Lung (tissue), 13 donors: Measurements from ENCODE around the gene NACAD. TPM values are rescaled to one million over a fixed set of nuclear protein-coding genes. Genes with fewer than 3 reads are reported as not detected.

ENCODE experiments used
- ATAC-seq: fragments of 200-7000 bp; cut with Tn5 transposase; one replicate; pipeline ENCODE4 v1.9.1; 2020; ENCODE audit warnings: moderate number of reproducible peaks; ENCODE audit not compliant: insufficient read depth, low FRiP score
- DNase-seq, 3 donors: peaks; one replicate each; pipeline ENCODE4 v3.0.0-alpha.2; 2013 to 2017
- H3K27ac ChIP-seq, 2 donors: one replicate each; pipeline ENCODE4 v1.5.1; 2013; ENCODE audit warnings: mild to moderate bottlenecking in 2 of 2, moderate library complexity in 2 of 2, control low read depth in 1 of 2, inconsistent platforms in 1 of 2, low read depth in 1 of 2, low read length in 1 of 2
- H3K27me3 ChIP-seq, 3 donors: one replicate each; pipeline ENCODE4 v1.5.1; 2013; ENCODE audit warnings: low read length in 2 of 3; ENCODE audit not compliant: control insufficient read depth in 3 of 3, insufficient read depth in 3 of 3
- H3K36me3 ChIP-seq, 4 donors: one replicate each; pipeline ENCODE4 v1.5.1; 2013; ENCODE audit warnings: low read length in 4 of 4, mild to moderate bottlenecking in 1 of 4, moderate library complexity in 1 of 4; ENCODE audit not compliant: control insufficient read depth in 4 of 4, insufficient read depth in 4 of 4
- H3K4me1 ChIP-seq, 5 donors: one replicate each; pipeline ENCODE4 v1.5.1; 2013; ENCODE audit warnings: low read length in 5 of 5, mild to moderate bottlenecking in 2 of 5, moderate library complexity in 1 of 5; ENCODE audit not compliant: control insufficient read depth in 5 of 5, insufficient read depth in 5 of 5
- H3K4me3 ChIP-seq: one replicate; pipeline ENCODE4 v1.5.1; 2013; ENCODE audit warnings: mild to moderate bottlenecking, control low read depth, moderate library complexity
- H3K9ac ChIP-seq, 2 donors: one replicate each; pipeline ENCODE4 v1.5.1; 2013; ENCODE audit warnings: low read length in 2 of 2, control low read depth in 1 of 2; ENCODE audit not compliant: insufficient read depth in 1 of 2
- H3K9me3 ChIP-seq, 4 donors: one replicate each; pipeline ENCODE4 v1.5.1; 2013; ENCODE audit warnings: low read length in 3 of 4, mild to moderate bottlenecking in 1 of 4, moderate library complexity in 1 of 4; ENCODE audit not compliant: control insufficient read depth in 4 of 4, insufficient read depth in 3 of 4
- CTCF ChIP-seq: IDR thresholded peaks from 2 replicates; pipeline ENCODE4 v1.5.1; 2012; ENCODE audit warnings: mild to moderate bottlenecking; ENCODE audit errors: control extremely low read depth, extremely low read depth
- WGBS, 2 donors: extraction: QIAGEN DNeasy Blood & Tissue Kit; methylation state at CpG; one replicate each; pipeline ENCODE4 v1.1.7; 2013; 5-methylcytosine and 5-hydroxymethylcytosine counted together
- polyA plus RNA-seq, 2 donors: library from polyadenylated mRNA; stranded (reverse); fragments of 200-250 nt; gene quantifications; one replicate each; pipeline ENCODE4 v1.2.1, GENCODE V29; 2013
- small RNA-seq: library from RNA; depleted of rRNA; stranded (forward); fragments of <200 nt; gene quantifications from one replicate; pipeline ENCODE3, GENCODE V24; 2014; ENCODE audit warnings: low replicate concordance
- total RNA-seq, 2 donors: library from RNA; depleted of rRNA in 1 of 2; stranded (reverse); fragments of >200 nt in 1 of 2; gene quantifications; one replicate each; pipeline ENCODE4 v1.2.1, GENCODE V29; 2014 to 2021
- donor health status: control.
- donor health status: control.
- donor health status: Bipolar disorder and iron deficiency.
- donor health status: healthy.
- donor health status: DM: yes; HTN: yes; CAD: no.

The NACAD gene
- total and polyA plus RNA-seq, 4 donors, result 0.85 to 3.7 (median 1.7) TPM

- Histone ChIP-seq H3K36me3 (peaks cover 0 to 6% (median 0%) of the 10 kb centered on the region in 4 donors), H3K4me3 (no peak overlapping the region), H3K9ac (no peak overlapping the region), H3K27ac (no peak overlapping the region), H3K27me3 (no peaks in the 10 kb centered on the region), H3K4me1 (peaks cover 0 to 14% (median 0%) of the 10 kb centered on the region in 5 donors), H3K9me3 (no peaks in the 10 kb centered on the region)
- 91% methylated on average over 4 of the region's 4 CpGs for WGBS, 2 donors
- no peak for TF ChIP-seq CTCF
- DNase-seq (no peak), ATAC-seq (no peak)
These were observed 56.3 kb downstream of the NACAD start for GRCh38 chr7:45032421-45032820.

GRCh38 chr7:45031829-45032228 is 56.9 kb downstream of the NACAD start:
- WGBS, 2 donors, result 78 to 87% methylated on average over 4 of the region's 4 CpGs
- ATAC-seq (no peak), DNase-seq (peak in 1 of 3 donors; percentile 4)
- H3K4me1 ChIP-seq, result peaks cover 0 to 13% (median 0%) of the 10 kb centered on the region in 5 donors
- no peak overlapping the region for H3K9ac ChIP-seq
- H3K27ac ChIP-seq, result no peak overlapping the region
- TF ChIP-seq CTCF, result no peak
- peaks cover 0 to 9% (median 0%) of the 10 kb centered on the region in 4 donors for H3K36me3 ChIP-seq
- no peaks in the 10 kb centered on the region for H3K9me3 ChIP-seq
- H3K27me3 ChIP-seq, result no peaks in the 10 kb centered on the region
- H3K4me3 ChIP-seq, result no peak overlapping the region

Small RNA genes within 50 kb of the gene (small RNA-seq; reads per million reads assigned to genes)
- 3.1 reads per million, percentile 93 among the genes with 10 or more reads in this experiment for gene SNORA5A
- gene SNORA5B, result not detected
- 21.0 reads per million, percentile 97 among the genes with 10 or more reads in this experiment for gene SNORA5C

Other genes with a start within 250 kb of the NACAD start
- 100 to 1,000 TPM; 106 to 202 TPM for gene H2AZ2, start 240.9 kb downstream of the NACAD start, total RNA-seq
- gene H2AZ2, start 240.9 kb downstream of the NACAD start, polyA plus RNA-seq, result 100 to 1,000 TPM in 1 of 2 donors, 10 to 100 TPM in 1; 81.0 to 117 TPM
- gene PURB, start 203.4 kb downstream of the NACAD start, total RNA-seq, result 10 to 100 TPM; 22.5 to 48.9 TPM
- 1 to 10 TPM; 7.9 to 8.8 TPM for gene PURB, start 203.4 kb downstream of the NACAD start, polyA plus RNA-seq
- 10 to 100 TPM; 11.9 to 44.6 TPM for gene MYO1G, start 110.0 kb downstream of the NACAD start, total RNA-seq
- 10 to 100 TPM; 21.8 to 76.8 TPM for gene MYO1G, start 110.0 kb downstream of the NACAD start, polyA plus RNA-seq
- 10 to 100 TPM; 21.7 to 46.9 TPM for gene CCM2, start 88.8 kb downstream of the NACAD start, total RNA-seq
- 10 to 100 TPM; 55.3 to 57.6 TPM for gene CCM2, start 88.8 kb downstream of the NACAD start, polyA plus RNA-seq
- 10 to 100 TPM; 32.2 to 65.6 TPM for gene TBRG4, start 22.7 kb upstream of the NACAD start, total RNA-seq
- gene TBRG4, start 22.7 kb upstream of the NACAD start, polyA plus RNA-seq, result 10 to 100 TPM; 36.2 to 57.6 TPM
- 10 to 100 TPM; 47.3 to 49.8 TPM for gene RAMP3, start 68.8 kb upstream of the NACAD start, total RNA-seq
- gene RAMP3, start 68.8 kb upstream of the NACAD start, polyA plus RNA-seq, result 100 to 1,000 TPM in 1 of 2 donors, 10 to 100 TPM in 1; 76.8 to 116 TPM